GM19043 (cell line): ENCODE results near the gene IL1A.

Experiments
- ATAC-seq: cut with Tn5 transposase; IDR thresholded peaks from one replicate; pipeline ENCODE4 v1.9.1; 2021; ENCODE audit warnings: low read depth; ENCODE audit not compliant: unreplicated experiment

Gene IL1A

GRCh38 chr2:112819081-112819480 is 34.8 kb upstream of the IL1A start:
- no peak for ATAC-seq

GRCh38 chr2:112818094-112818902 is 34.0 kb upstream of the IL1A start:
- ATAC-seq: no peak

DNA sequence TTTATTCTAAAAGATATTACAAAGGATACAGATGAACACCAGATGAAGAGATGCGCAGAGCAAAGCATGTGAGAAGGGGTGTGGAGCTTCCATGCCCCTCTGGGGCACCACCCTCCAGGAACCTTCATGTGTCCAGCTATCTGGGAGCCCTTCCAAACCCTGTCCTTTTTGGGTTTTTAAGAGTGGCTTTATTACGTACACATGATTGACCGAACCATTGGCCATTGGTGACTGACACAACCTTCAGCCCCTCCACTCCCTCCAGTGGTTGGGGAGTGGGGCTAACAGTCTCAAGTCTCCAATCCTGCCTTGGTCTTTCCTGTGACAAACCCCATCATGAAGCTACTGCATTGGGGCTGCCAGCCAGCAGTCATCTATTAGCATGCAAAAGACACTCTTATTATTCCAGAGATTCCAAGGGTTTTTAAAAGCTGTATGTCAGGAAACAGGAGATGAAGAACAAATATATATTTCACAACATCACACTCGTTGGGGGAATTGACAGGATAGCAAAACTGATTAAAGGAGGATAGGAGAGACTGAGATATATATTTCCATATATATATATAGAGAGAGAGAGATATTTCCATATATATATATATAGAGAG is 32.9 kb upstream of the IL1A start:
- no peak for ATAC-seq

- no peak for ATAC-seq
These were observed 30.0 kb upstream of the IL1A start for GRCh38 chr2:112814278-112814677.

GRCh38 chr2:112813280-112813966 is 29.1 kb upstream of the IL1A start:
- no peak for ATAC-seq

DNA sequence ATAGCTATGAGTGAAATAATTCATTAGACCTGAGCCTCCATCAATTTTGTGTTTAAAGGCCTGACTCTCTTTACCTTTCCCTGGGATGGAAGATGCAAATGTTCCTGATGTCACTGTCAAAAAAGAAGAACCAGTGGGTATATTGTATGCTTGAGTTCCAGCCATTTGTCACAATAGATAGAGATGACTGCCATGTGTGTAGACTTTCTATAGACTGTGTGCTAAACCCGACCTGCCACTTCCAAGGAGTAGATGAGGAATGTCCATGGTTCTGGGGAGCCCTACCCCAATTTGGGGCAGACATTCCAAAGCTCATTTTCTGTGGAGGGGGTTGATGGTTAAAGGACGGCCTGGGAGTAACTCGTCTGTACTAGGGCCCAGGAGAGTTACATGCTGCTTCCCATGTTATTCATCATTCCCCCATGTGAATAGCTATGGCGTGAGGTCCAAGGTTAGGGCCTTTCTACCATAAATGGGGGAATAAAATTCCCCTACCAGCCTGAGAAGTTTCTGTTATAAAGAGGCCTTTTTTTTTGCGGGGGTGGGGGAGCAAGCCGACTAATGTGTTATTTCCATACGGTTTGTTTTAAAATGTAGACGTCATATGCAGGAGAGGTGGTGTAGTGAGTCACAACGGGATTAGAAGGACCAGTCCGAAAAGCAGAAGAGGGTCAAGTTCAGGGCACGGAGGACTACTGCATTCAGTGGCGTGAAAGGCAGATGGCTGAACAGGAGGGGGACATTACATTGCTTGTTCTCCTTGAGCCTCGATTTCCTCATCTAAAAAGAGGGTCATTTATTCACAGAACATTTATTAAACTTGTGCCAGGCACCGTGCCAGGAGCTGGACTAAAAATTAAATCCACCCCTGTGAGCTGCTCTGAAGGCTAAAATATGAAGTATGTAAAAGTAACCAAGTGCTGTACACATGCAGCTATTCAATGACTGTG is 28.3 kb upstream of the IL1A start:
- no peak for ATAC-seq

- no peak for ATAC-seq
These were observed 27.6 kb upstream of the IL1A start for GRCh38 chr2:112811841-112812306.

- no peak for ATAC-seq
These were observed 27.1 kb upstream of the IL1A start for GRCh38 chr2:112811276-112811831.

DNA sequence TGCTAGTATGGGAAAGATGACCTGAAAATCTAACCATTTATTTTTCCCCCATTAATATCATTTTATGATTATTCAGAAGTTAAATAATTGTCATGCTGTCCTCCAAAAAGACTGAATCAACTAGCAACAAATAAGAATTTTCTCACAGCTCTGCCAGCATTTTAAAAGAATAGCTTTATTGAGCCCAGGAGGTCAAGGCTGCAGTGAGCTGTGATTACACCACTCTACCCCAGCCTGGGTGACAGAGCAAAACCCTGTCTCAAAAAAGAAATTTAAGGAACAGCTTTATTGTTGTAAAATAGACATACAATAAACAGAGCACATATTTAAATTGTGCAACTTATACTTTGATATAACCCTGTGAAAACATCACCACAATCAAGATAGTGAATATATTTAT is 24.8 kb upstream of the IL1A start:
- ATAC-seq: no peak

DNA sequence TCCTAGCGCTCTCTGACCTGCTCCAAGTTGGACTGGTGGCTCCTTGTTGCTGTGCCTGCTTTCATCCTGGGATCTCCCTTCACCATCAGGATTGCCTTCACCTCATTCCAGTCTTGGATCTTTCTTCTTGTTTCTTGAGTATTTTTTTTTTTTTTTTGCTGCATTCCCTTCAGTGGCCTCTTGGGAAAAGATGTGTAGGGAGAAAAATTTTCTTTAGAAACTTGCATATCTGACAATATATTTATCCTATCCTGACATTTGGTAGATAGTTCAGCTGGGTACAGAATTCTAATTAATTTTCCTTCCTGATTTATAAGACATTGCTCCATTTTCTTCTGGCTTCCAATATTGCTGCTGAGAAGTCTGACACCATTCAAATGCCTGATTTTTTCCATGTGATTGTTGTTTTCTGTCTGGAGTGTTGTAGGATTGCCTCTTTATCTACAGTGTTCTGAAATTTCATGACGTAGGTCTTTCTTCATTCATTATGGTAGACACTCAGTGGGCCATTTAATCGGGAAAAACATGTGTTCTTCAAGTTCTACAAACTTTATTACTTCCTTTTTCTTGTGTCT is 23.0 kb upstream of the IL1A start:
- ATAC-seq: no peak

DNA sequence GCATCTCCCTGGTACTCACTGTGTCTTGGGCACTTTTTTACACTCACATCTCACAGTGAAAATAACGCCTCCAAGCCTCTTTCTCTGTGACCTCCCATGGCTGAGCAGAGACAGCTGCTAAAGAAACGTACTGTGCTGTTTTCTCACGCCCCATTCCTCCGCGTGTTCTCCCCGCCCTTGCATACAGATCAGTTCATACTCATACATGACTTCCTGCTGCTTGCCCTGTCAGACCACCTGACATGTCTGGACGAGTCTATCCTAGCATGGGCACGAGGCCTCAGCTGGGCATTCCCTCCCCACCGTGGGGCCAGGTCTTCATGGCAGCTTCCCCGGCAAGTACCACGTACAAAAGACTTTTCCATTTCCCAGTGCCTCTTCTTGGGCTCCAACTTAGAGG is 21.2 kb upstream of the IL1A start:
- ATAC-seq: peak; percentile 64

DNA sequence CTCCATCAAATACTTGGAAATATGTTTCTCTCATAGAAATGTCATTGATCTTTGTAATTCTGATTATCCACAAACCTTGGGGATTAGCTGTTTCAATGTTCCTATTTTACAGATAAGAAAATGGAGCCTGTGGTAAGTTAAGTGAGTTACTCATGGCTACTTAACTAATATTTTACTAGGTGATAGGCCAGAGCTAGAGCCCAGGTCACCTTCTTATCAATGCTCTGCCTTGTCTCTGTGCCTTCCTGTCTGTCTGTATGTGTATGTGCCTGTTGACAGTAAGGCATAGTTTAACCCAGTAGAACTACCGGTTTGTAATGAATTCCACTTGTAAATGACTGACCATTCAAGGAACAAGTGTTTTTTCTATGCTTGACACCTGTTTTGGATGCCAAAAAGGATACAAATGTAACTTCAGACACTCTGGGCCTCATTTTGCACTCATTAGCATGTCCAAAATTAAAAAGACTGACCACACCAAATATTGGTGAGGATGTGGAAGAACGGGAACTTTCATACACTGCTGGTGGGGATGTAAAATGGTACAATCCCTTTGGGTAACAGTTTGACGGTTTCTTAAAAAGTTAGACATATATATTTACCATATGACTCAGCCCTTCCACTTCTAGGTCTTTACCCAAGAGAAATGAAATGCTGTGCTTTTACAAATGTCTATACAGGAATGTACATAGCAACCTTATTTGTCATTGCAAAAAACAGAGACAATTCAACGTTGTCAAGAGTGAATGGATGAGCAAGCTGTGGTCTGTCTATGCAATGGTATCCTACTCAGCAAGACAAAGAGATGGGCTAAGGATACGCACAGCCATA is 19.6 kb upstream of the IL1A start:
- ATAC-seq: peak; percentile 47

DNA sequence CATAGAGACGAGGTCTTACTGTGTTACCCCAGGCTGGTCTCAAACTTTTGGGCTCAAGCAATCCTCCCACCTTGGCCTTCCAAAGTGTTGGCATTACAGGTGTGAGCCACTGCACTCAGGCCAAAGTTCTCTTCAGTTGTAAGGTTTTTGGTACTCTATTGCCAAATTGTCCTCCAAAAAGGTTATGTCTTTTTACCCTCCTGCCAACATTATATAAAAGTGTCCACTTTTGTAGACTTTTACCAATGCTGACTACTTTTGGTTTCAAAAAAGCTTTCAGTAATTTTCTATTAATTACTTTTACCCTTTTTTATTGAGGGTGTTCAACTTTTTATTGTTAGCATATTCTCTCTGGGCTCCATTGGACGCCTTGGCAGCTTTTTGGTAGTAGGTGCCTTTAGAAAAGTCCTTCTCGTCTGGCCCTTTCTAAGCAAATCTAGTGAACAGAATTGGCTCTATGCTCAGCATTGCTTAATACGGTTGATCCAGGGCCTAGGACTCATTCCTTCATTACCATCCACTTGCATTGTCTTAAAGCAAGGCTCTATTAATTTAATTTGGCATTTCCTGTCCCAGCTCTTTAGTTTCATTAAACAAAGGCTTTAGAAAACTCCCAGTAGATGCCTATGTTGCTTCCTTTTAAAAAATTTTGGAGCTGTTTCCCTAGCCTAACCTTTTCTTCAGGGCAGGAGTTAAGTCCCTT is 16.7 kb upstream of the IL1A start:
- no peak for ATAC-seq

DNA sequence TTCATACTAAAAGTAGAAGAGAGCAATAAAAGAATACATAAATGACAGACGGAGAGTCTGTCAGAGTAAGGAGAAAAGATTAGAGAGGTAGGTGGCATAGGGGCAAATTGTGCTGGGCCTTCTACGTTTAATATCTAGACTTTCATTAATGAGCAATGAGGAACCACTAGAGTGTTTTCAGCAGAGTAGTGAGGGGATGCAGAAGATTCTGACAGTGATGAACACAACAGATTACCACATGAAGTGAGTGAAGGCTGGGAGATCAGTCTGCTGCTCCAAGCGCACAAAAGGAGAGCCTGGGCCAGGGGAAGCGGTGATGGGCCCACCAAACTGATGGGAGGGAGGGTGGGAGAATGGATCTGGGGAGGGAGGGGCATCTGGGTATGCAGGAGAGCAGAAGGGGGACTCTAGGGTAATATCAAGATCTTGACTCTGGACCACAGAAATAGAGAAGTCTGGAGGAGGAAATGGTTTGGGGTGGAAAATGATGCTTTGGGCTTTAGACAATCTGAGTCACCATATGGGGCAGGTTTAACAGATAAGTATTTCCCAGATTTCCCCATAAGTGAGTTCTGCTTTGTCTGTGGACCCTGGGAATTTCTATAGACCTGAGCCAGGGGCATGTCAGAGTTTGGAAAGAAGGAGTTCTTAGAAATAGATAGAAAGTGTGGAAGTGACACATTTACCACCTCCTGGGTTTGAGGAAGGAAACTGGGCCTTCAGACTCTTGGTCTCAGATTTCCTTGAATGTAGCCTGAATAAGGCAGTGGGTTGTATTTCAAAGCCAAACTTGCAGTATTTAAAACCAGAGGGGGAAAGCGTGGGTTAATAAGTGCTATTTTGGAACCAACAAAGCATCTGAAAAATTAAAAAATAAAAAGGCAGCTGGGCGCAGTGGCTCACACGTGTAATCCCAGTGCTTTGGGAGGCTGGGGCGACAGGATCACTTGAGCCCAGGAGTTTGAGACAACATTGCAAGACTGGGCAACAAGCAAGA is 15.0 kb upstream of the IL1A start:
- no peak for ATAC-seq

- no peak for ATAC-seq
These were observed 12.2 kb upstream of the IL1A start for GRCh38 chr2:112796486-112796885.

GRCh38 chr2:112795774-112796173 is 11.5 kb upstream of the IL1A start:
- no peak for ATAC-seq

GRCh38 chr2:112794841-112795240 is 10.5 kb upstream of the IL1A start:
- no peak for ATAC-seq
